GM19023 (cell line): ENCODE results near the gene ZCCHC24.
A peak's percentile ranks its signal among the peaks of the same experiment; 100 is the strongest.

Experiments
- ATAC-seq: cut with Tn5 transposase; IDR thresholded peaks from one replicate; pipeline ENCODE4 v1.9.1; 2021; ENCODE audit warnings: mild to moderate bottlenecking, moderate library complexity; ENCODE audit not compliant: unreplicated experiment

ZCCHC24 gene

GRCh38 chr10:79445161-79445976 lies at the start of gene ZCCHC24:
TSS of gene ZCCHC24 (minus strand) at chr10:79445624. CDS start at chr10:79445440, 184 bp downstream.
- peak; percentile 96 for ATAC-seq

DNA sequence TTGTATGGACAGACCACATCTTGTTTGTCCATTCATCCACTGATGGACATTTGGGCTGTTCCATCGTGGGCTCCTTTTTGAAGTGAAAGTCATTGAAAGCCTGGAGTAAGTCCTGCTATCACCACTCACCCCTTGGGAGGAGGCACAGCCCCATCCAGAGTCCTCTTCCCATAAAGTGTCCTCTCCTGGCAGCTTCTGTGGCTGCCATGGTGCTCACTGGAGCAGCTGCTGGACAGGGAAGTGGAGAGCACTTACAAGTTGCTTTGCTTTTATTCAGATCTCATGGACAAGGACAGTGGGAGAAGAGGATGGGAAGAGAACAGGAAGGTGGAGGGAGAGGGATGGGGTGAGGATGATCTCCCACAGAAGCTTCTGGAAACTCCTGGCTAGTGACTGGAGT lies 48.4 kb upstream of the ZCCHC24 start:
- ATAC-seq, result no peak

DNA sequence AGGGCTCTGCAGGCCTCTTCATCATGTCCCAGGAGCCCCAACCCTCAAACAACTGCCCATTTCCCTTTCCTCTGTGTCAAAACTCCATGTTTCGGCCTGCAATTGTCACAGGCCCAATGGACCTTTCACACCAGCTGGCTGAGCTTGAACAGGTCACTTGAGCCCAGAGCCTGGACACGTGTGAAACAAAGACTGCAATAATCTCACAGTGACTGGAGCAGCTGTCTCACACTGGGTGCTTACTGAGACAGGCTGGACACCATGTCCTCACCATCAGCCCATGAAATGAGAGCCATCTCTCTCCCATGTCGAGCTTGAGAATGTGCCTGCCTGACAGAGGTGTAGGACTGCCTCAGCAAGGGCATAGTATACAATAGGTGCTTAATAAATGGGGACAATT lies 47.4 kb upstream of the ZCCHC24 start:
- no peak for ATAC-seq

- no peak for ATAC-seq
These were observed 46.8 kb upstream of the ZCCHC24 start for GRCh38 chr10:79492256-79492655.

- ATAC-seq, result no peak
These were observed 45.9 kb upstream of the ZCCHC24 start for GRCh38 chr10:79491143-79491835.

- ATAC-seq, result no peak
These were observed 45.1 kb upstream of the ZCCHC24 start for GRCh38 chr10:79490400-79491142.

- ATAC-seq, result no peak
These were observed 43.4 kb upstream of the ZCCHC24 start for GRCh38 chr10:79488870-79489269.

DNA sequence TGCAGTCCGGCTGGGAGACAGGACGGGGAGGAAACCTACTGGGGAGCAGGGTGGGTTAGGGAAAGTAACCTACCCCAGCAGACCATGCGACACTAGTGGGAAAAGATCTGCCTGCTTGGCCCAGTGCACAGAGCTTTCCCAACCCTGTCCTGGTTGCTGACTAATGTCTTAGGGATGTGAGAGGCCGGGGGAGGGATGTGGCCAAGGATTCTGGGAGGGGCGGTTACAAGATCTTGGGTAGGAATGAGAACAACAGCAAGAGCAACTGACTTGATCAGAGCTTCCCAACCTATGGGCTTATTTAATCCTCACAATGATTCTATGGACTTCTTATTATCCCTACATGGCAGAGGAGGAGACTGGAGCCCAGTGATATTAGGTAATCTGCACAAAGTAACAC lies 42.9 kb upstream of the ZCCHC24 start:
- ATAC-seq, result no peak

- peak; percentile 79 for ATAC-seq
These were observed 42.1 kb upstream of the ZCCHC24 start for GRCh38 chr10:79487296-79488194.

DNA sequence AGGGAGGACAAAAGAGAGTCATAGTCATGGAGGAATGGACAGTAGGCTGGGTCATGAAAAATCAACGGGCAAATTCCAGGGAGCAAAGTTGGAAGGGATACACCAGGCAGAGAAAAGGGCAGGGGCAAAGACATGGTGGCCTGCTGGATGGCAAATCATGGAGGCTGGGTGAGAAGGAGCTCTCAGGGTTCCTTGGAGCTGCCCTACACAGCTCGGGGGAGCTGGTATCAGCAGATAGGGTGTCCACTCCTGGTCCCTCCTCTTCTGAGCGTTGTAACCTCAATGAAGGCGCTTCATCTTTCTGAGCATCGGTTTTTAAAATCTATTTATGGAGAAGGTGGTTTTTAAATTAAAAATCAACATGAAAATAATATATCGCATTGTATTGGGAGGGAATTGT lies 39.1 kb upstream of the ZCCHC24 start:
- ATAC-seq, result no peak

- ATAC-seq, result no peak
These were observed 38.5 kb upstream of the ZCCHC24 start for GRCh38 chr10:79483948-79484347.

DNA sequence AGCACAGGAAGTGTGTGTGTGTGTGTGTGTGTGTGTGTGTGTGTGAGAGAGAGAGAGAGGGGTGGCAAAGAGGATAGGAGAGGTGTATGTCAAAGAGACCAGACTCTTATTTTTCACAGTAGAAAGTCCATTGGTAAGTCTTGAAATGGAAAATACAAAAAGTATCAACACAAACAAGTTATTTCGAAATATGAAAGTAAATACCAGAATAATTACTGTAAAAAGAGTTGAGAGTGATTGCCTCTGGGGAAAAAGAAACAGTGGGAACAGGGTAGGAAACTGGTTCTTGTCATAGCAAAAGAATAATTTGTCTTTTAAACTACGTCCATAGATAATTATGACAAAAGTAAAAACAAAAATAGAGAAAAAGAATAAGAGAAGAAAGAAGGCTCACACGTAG lies 37.9 kb upstream of the ZCCHC24 start:
- ATAC-seq, result no peak

GRCh38 chr10:79482741-79483140 lies 37.3 kb upstream of the ZCCHC24 start:
- no peak for ATAC-seq

GRCh38 chr10:79482304-79482703 lies 36.9 kb upstream of the ZCCHC24 start:
- no peak for ATAC-seq

GRCh38 chr10:79479283-79479909 lies 34.0 kb upstream of the ZCCHC24 start:
- no peak for ATAC-seq

DNA sequence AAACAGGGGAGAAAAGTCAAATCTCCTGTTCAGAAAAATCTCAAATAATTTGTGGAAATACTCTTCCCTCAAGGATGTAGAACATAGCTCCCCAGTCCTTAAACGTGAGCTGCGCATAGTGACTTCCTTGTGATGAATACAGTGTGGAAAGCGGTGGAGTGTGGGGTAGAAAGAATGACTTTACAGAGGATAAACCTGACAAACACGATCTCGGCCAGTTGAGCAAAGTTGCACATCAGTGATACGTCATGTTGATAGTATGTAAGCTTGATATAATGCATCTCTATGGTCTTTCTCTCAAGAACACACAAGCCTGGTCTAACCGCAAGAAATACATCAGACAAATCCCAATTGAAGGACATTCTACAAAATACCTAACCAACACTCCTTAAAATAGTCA lies 32.0 kb upstream of the ZCCHC24 start:
- no peak for ATAC-seq

DNA sequence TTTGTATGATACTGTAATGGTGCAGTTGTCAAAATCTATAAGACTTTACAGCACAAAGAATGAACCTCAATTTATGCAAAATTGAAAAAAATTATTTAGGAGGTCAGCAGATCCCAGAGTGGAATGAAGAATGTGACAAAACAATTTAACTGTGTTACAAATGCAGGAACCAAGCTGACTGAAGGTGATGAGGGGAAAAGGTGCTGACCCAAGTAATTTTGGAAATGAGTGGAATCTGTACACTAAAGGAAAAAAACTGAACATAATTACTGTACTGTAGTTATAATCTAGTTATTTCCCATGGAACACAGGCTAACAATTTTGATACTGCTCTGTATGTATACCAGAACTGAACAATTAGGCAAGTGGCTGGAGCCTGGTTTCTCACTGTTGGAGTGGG lies 31.2 kb upstream of the ZCCHC24 start:
- ATAC-seq, result no peak

GRCh38 chr10:79475877-79476276 lies 30.5 kb upstream of the ZCCHC24 start:
- ATAC-seq, result no peak

GRCh38 chr10:79475119-79475653 lies 29.8 kb upstream of the ZCCHC24 start:
- no peak for ATAC-seq
